ENCODE results near the gene SLC15A4.

DNA sequence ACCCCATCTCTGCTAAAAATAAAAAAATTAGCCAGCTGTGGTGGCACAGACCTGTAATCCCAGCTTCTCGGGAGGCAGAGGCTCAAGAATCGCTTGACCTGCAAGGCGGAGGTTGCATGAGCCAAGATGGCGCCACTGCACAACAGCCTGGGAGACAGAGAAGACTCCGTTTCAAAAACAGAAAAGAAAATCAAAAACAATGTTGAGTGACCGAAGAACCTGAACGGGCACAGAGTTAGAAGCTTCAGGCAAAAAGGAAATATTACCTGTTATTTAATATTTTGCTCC, 33.0 kb upstream of the SLC15A4 start:
- TF ChIP-seq, protein P1, sequence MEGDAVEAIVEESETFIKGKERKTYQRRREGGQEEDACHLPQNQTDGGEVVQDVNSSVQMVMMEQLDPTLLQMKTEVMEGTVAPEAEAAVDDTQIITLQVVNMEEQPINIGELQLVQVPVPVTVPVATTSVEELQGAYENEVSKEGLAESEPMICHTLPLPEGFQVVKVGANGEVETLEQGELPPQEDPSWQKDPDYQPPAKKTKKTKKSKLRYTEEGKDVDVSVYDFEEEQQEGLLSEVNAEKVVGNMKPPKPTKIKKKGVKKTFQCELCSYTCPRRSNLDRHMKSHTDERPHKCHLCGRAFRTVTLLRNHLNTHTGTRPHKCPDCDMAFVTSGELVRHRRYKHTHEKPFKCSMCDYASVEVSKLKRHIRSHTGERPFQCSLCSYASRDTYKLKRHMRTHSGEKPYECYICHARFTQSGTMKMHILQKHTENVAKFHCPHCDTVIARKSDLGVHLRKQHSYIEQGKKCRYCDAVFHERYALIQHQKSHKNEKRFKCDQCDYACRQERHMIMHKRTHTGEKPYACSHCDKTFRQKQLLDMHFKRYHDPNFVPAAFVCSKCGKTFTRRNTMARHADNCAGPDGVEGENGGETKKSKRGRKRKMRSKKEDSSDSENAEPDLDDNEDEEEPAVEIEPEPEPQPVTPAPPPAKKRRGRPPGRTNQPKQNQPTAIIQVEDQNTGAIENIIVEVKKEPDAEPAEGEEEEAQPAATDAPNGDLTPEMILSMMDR (IDR thresholded peaks at IDR 0.05): no peak
- no peak for TF ChIP-seq POLR2A (IDR thresholded peaks at IDR 0.05)

All from Peyer's patch (tissue), 4 donors.